Kidney glomerular epithelial cell (primary cell): ENCODE results near the gene STRBP.
"Not testable (repeated sequence)": the region's sequence is repeated elsewhere in the genome, so short reads cannot be mapped to it uniquely, and the experiment has no call there.

Source experiments
- DNase-seq: peaks from one replicate; lab custom pipeline; 2025; lab: John Stamatoyannopoulos, UW

The STRBP gene

GRCh38 chr9:123248630-123249029, 19.8 kb downstream of the STRBP start:
- DNase-seq = no peak

GRCh38 chr9:123246534-123246933, 21.9 kb downstream of the STRBP start:
- no peak for DNase-seq

GRCh38 chr9:123239726-123240125, 28.7 kb downstream of the STRBP start:
- DNase-seq = no peak

- no peak for DNase-seq
Measured at GRCh38 chr9:123238365-123238764, 30.0 kb downstream of the STRBP start.

GRCh38 chr9:123237220-123237619, 31.2 kb downstream of the STRBP start:
- DNase-seq = no peak

GRCh38 chr9:123235448-123235847, 32.9 kb downstream of the STRBP start:
- DNase-seq = no peak

GRCh38 chr9:123234853-123235252, 33.5 kb downstream of the STRBP start:
- no peak for DNase-seq

GRCh38 chr9:123232332-123232731, 36.1 kb downstream of the STRBP start:
- DNase-seq = no peak

GRCh38 chr9:123231421-123231820, 37.0 kb downstream of the STRBP start:
- no peak for DNase-seq

GRCh38 chr9:123228967-123229366, 39.4 kb downstream of the STRBP start:
- DNase-seq = no peak

GRCh38 chr9:123225995-123226394, 42.4 kb downstream of the STRBP start:
- no peak for DNase-seq

GRCh38 chr9:123225374-123225813, 43.0 kb downstream of the STRBP start:
- peak; percentile 67 for DNase-seq

- no peak for DNase-seq
Measured at GRCh38 chr9:123220127-123220526, 48.3 kb downstream of the STRBP start.

- no peak for DNase-seq
Measured at GRCh38 chr9:123218831-123219230, 49.6 kb downstream of the STRBP start.

- no peak for DNase-seq
Measured at GRCh38 chr9:123217128-123217654, 51.2 kb downstream of the STRBP start.

- no peak for DNase-seq
Measured at GRCh38 chr9:123216251-123216797, 52.1 kb downstream of the STRBP start.

GRCh38 chr9:123211081-123211480, 57.3 kb downstream of the STRBP start:
- no peak for DNase-seq

GRCh38 chr9:123208626-123209174, 59.7 kb downstream of the STRBP start:
- DNase-seq = no peak

GRCh38 chr9:123206065-123206464, 62.3 kb downstream of the STRBP start:
- DNase-seq = no peak

GRCh38 chr9:123201083-123201482, 67.3 kb downstream of the STRBP start:
- DNase-seq = no peak

GRCh38 chr9:123200469-123200868, 67.9 kb downstream of the STRBP start:
- DNase-seq = not testable (repeated sequence)

- no peak for DNase-seq
Measured at GRCh38 chr9:123196124-123196523, 72.3 kb downstream of the STRBP start.

GRCh38 chr9:123194023-123194422, 74.4 kb downstream of the STRBP start:
- no peak for DNase-seq

- no peak for DNase-seq
Measured at GRCh38 chr9:123191680-123192079, 76.7 kb downstream of the STRBP start.
